T-helper 9 cell (primary cell): ENCODE measurements around the gene PTPRE.
A peak's percentile ranks its signal among the peaks of the same experiment; 100 is the strongest.

Experiments
- DNase-seq: peaks from one replicate; pipeline ENCODE4 v3.0.0-alpha.2; 2020

The PTPRE gene

GRCh38 chr10:128105383-128105782, 198.5 kb downstream of the PTPRE start:
- DNase-seq = no peak

GRCh38 chr10:128109707-128110106, 202.8 kb downstream of the PTPRE start:
- DNase-seq = no peak

GRCh38 chr10:128110339-128110738, 203.4 kb downstream of the PTPRE start:
- no peak for DNase-seq

- DNase-seq = no peak
Measured at GRCh38 chr10:128111696-128112095, 204.8 kb downstream of the PTPRE start.

- no peak for DNase-seq
Measured at GRCh38 chr10:128113026-128113425, 206.1 kb downstream of the PTPRE start.

- DNase-seq = no peak
Measured at GRCh38 chr10:128114901-128115300, 208.0 kb downstream of the PTPRE start.

- no peak for DNase-seq
Measured at GRCh38 chr10:128115356-128115755, 208.5 kb downstream of the PTPRE start.

GRCh38 chr10:128116187-128116586, 209.3 kb downstream of the PTPRE start:
- DNase-seq = no peak

- DNase-seq = no peak
Measured at GRCh38 chr10:128116851-128117615, 210.1 kb downstream of the PTPRE start.

GRCh38 chr10:128121750-128122412, 215.0 kb downstream of the PTPRE start:
- no peak for DNase-seq

- DNase-seq = no peak
Measured at GRCh38 chr10:128122931-128123330, 216.0 kb downstream of the PTPRE start.

- DNase-seq = no peak
Measured at GRCh38 chr10:128123846-128124245, 216.9 kb downstream of the PTPRE start.

GRCh38 chr10:128124813-128125403, 218.0 kb downstream of the PTPRE start:
- DNase-seq = no peak

- no peak for DNase-seq
Measured at GRCh38 chr10:128125416-128125943, 218.6 kb downstream of the PTPRE start.

GRCh38 chr10:128125944-128126764, 219.3 kb downstream of the PTPRE start, which contains the start of gene MKI67:
Gene MKI67, minus strand, starts transcription at chr10:128126423. Its CDS starts 756 bp downstream, at chr10:128125667.
- DNase-seq = peak; percentile 86

GRCh38 chr10:128128582-128128981, 221.7 kb downstream of the PTPRE start:
- no peak for DNase-seq

- DNase-seq = no peak
Measured at GRCh38 chr10:128130051-128130450, 223.1 kb downstream of the PTPRE start.
